ENCODE results near the gene TMEM164.
A peak's percentile ranks its signal among the peaks of the same experiment; 100 is the strongest.
"Not testable (repeated sequence)": the region's sequence is repeated elsewhere in the genome, so short reads cannot be mapped to it uniquely, and the experiment has no call there.

The TMEM164 gene

DNA sequence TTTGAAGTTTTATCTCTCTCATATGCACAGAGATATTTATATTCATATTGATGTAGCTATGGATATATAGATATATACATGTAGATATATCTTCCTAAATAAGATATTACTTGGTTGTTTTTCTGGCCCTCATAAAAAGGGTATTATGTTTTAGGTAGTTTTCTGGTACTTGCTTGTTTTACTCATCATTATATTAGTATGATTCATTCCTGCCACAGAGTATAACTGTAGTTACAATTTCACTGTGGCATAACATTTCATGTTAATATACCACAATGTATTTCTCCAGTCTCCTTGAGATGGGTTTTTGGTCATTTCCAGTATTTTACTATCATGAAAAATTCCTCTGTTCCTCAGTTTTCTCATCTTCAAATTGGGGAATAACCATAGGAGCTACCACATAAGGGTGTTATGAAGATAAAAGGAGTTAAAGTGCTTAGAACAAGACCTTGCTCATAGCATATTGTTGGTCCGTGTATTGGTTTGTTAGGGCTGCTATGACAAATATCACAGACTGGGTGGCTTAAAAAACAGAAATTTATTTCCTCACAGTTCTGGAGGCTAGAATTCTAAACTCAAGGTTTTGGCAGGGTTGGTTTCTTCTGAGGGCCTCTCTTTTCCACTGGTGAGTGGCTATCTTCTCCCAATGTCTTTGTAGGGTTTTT, 129.7 kb downstream of the TMEM164 start:
- no peak for DNase-seq (ENCODE audit: low read depth, low spot score)

DNA sequence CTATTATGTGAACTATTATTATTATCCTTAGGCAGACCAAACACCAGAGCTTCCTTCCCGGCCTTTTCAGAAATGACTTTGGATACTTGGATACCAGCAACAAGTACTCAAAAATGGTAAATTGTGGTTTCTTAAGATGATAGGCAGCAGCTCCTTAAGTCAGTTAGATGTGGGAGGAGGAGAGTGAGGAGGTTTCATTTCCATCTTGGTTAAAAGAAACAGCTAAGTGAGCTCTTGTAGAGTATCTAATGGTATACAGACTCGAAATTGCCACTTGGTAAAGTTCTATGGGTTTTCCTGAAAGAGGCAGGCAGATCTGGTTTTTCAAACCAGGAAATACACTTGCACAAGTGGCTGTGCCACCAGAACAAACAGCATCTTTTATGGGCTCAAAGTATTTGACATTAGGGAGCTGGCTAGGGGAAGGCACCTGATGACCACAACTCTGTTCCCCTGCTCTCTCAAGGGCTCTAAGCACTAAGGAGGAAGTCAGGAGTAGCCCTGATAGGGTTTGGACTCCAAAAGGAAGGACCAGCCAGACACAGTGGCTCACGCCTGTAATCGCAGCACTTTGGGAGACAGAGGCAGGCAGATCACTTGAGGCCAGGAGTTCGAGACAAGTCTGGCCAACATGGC, 130.9 kb downstream of the TMEM164 start:
- DNase-seq (ENCODE audit: low read depth, low spot score) = no peak

DNA sequence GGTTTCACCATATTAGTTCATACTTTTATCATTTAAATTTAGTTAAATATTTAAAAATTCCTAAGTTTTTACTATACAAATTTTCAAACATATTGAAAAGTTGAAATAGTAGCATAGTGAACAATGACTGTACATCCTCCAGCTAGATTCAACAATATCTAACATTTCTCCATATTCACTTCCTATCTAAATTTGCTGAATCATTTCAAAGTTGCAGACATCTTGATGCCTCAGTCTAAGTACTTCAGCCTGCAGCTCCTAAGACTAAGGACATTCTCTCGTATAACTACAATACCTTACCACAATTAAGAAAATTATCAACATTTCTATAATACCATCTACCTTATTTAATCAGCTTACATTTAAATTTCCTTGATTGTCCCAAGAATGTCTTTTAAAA, 132.7 kb downstream of the TMEM164 start:
- DNase-seq (ENCODE audit: low read depth, low spot score) = no peak

DNA sequence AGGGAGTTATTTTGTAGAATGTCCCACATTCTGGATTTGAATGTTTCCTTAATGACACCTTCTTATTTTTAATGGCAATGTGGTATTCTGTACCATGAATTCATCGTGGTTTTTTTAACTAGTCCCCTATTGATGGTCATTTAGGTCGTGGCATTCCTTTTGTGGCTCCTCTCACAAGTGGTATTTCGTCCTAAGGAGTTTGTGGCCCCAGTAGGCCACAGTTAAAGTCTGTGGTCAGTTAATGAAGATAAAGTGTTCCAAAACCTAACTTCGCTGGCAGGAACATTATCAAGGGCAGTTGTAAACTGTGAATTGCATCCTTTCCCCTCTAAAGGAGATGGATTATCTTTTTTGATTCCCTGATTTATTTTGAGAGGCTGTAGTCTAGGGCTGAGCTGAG, 133.2 kb downstream of the TMEM164 start:
- DNase-seq (ENCODE audit: low read depth, low spot score) = peak; percentile 50

DNA sequence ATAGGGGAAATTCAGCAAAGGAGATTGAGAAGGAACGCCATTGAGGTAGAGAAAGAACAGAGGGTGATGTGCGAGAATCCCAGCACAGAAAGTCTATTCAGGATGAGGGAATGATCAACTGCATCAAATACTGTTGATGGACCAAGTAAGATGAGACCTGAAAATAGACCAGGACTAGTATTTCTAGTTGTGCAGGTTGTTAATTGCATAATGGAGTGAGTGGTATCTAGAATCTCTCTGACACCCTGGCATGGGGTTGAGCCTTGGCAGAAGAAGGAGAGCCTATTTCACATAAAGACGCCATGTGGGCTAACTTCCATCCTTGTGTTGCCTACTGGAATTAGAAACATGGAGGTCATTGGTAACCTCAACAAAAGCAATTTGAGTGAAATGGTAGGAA, 135.6 kb downstream of the TMEM164 start:
- DNase-seq (ENCODE audit: low read depth, low spot score) = no peak

DNA sequence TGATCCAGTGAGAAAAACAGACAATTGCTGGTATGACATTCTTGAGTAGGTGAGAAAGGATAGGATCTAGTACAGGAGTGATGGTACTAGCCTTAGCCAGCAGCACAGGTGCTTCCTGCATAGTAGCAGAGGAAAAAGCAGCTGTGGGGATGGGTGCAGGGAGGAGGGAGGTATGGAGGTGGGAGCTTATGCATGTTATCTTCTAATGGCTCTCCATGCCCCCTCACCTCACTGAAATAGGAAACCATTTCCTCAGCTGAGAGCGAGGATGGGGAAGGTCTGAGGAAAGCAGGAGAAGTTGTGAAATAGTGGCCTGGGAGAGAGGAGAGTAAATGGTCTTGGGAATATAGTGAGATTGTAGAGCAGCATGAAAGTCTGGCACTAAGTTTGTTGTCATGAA, 136.3 kb downstream of the TMEM164 start:
- no peak for DNase-seq (ENCODE audit: low read depth, low spot score)

DNA sequence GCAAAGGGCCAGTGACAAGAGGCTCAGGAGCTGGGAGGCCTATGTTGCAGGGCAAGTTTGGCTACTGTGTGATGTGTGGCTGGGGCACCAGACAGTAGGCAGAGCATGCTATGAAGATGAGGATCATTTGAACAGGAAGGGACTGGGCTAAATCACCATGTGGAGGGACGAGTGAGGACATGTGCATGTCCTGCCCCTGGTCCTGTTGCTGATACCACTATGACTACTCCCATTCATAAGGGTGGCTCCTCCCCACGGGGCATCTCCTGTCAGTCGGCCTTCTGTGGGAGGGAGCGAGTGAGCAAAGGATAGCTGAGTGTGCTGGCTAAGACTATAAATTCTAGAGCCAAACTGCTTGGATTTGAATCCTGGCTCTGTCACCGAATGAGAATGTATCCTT, 139.2 kb downstream of the TMEM164 start:
- no peak for DNase-seq (ENCODE audit: low read depth, low spot score)

DNA sequence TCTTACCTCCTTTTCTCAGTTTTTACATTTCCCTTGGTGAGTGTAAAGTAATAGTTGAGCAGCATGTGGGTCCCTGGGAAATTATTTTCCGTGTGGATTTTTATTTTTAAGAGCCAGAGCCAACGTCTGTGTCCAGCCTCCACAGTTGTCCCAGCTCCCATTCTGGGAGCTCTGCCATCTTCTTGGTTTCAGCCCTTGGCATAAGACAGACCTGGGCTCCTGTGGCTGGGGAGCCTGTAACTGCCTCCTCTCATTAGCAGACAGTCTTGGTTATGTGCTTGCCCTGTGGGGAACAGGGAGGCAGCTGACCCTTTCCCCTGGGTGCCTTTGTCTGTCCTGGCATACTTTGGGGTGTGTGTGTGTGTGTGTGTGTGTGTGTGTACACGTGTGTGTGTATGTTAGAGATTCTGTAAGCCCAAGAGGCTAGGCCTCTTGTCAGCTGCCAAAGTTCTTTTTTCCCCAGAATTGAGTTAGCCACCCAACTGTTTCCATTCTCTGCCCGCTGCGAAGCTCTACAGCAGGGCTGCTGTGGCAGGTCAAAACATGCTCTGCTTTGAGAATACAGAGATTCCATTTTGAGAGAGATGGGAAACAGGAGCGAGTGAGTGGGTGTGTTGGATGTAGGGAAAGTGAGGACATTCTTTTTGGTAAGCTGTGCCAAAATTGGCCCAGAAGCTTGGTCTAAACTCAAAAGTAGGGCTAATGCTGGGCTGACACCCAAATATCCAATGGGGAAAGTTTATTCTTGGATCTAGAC, 140.7 kb downstream of the TMEM164 start:
- peak; percentile 46 for DNase-seq (ENCODE audit: low read depth, low spot score)

DNA sequence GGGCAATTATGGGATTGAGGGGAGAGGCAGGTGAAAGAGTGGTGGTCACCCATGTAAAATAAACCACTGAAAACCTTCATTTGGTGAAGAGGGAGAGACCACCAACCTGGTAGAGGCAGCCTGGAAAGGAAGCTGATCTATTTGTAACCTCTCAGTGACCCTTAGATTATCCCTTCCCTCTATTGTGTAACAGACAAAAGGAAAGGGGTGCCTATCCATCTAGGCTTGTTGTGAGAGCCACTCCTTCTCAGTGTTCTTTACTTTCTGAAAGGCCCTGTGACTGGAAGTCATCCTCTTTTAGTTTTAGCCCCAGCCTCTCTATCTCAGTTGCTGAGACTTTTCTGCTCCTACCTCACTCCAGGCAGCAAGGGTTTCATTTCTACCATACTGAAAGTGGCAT, 142.4 kb downstream of the TMEM164 start:
- no peak for DNase-seq (ENCODE audit: low read depth, low spot score)

DNA sequence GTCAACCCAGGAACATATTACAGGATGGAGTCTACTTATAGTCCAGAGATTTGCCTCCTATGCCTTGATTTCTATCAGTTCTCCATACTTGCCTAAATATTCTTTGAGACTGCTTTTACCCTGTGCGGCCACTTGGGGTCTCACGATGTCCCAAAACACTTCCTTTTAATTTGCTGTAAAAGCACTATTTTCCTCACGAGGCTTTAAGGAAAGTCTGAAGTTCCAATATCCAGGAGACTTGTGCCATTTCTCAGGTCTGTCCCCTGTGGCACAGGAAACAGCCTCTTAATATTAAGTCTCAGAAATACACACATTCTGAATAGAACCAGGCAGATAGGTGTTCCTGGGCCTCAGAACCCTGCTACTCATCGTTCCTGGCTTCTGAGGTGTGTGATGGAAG, 142.9 kb downstream of the TMEM164 start:
- peak; percentile 42 for DNase-seq (ENCODE audit: low read depth, low spot score)

DNA sequence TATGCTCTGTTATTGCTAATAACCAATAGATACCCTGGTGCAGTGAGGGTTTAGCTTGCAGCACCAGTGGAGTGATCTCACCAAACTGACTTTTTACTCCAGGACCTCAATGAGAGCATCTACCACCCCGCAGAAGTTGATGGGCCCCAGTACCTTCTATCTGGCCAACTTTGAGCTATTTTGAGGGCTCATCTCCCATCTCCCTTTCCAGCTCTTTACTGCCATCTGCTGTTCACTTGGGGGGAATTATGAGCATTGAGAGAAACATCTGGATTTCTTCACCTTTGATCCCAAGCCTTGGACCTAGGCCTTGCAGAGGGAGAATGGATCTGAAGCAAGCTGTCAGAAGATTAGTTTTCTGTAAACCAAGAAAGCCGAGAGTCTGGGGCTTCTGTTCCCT, 143.6 kb downstream of the TMEM164 start:
- peak; percentile 38 for DNase-seq (ENCODE audit: low read depth, low spot score)

DNA sequence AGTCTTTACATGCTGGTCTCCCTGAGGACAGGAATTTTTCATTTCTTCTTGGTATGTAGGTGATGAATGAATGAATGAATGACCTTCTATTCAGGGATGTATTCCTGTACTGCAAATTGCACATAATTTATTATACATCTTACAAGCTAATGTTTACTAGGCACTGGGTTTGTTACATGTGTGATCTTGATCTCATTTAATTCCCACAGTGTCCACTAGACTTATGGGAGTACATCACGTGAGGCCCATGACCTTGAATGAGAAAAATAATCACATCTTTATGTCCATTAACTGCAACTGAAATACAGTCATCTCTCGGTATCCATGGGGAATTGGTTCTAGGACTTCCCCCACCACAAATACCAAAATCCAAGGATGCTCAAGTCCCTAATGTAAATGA, 150.3 kb downstream of the TMEM164 start:
- no peak for DNase-seq (ENCODE audit: low read depth, low spot score)

DNA sequence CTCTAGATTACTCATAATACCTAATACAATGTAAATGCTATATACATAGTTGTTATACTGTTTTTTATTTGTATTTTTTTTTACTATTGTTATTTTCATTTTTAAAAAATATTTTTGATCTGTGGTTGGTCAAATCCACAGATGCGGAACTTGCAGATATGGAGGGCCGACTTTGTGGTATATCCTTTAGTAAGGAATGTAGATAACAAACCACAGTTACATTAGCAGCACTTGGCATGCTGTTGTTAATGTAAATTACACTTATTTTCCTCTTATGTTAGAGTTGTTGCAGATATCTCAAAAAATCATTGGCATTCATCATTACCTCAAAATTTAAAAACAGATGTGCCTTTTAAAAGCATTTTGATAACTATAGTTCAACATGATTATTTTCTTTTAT, 151.0 kb downstream of the TMEM164 start:
- DNase-seq (ENCODE audit: low read depth, low spot score) = no peak

DNA sequence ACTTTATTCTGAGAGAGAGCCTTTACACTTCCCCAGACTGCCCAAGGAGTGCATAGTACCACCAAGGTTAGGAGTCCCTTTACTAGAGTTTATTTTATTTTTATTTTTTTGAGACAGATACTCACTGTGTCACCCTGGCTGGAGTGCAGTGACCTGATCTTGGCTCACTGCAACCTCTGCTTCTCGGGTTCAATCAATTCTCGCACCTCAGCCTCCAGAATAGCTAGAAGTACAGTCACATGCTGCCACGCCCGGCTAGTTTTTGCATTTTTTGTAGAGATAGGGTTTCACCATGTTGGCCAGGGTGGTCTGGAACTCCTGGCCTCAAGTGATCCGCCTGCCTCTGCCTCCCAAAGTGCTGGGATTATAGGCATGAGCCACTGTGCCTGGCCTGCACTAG, 151.4 kb downstream of the TMEM164 start:
- DNase-seq (ENCODE audit: low read depth, low spot score) = not testable (repeated sequence)

DNA sequence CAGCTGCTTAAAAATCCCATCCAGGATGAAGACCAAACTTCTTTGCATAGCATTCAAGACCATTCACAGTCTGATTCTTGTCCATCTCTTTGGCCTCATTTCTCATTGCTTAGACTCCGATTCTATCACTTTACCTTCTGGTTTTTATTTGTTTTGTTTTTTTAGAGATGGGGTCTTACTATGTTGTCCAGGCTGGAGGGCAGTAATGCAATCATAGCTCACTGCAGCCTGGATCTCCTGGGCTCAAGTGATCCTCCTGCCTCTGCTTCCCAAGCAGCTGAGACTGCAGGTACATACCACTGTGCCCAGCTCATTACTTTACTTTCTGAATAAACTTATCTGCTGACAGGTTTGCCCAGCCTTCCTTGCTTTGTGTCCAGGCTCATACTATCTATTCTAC, 152.8 kb downstream of the TMEM164 start:
- no peak for DNase-seq (ENCODE audit: low read depth, low spot score)

DNA sequence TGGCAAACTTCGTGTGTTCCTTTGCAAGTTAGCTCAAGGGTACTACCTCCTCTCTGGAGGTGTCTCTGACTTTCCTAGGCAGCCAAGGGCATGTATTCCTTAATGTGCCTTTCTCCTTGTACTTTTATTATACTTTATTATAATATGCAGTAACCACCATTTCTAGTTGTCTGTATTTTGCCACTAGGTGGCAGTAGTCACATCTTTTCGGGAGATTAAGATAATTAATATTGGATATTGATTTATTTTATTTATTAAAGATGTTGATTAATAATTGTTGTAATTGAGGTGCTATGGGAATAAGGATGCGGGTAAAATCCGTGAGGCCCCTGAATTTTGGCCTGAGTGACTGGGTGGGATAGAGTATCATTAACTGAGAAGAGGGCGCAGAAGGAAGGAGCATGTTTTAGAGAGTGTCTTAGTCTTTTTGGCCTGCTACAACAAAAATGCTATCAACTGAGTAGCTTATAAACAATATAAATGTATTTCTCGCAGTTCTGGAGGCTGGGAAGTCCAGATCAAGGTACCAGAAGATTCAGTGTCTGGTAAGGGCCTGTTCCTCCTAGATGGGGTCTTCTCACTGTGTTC, 153.3 kb downstream of the TMEM164 start:
- no peak for DNase-seq (ENCODE audit: low read depth, low spot score)

DNA sequence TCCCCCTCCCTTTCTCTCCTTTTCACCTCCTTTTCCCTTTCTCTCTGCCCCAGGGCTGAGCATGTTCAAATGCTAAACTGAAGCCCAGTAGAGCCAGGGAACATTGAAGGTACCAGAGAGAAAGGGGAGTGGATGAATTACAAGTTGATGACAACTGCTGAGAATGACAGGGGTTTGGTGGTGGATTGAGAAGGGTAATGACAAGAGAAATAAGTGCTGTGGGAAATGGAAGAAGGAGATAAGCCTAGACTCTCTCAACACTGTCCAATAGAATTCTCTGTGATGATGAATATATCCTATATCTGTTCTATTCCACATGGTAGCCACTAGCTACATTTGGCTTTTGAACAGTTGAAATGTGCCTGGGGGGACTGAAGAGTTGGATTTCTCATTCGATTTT, 154.5 kb downstream of the TMEM164 start:
- DNase-seq (ENCODE audit: low read depth, low spot score) = no peak

DNA sequence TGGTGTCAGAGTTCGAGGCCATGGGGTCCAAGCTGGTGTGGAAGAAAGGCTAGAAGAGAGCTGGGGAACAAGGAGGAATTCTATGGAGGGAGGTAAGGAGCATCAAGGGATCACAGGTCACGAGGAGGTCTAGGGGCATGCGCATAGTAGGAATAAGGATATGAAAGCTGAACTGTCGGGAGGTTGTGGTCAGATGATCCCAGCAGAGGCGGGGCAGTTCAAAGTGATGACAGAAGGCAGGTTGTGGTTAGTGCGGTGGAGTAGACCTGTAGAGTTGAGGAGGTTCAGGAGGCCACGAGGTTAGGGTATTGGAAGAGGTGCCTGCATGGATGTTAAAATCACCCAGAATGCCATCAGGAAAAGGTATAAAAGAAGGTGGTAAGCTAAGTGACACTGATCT, 156.3 kb downstream of the TMEM164 start:
- DNase-seq (ENCODE audit: low read depth, low spot score) = no peak

DNA sequence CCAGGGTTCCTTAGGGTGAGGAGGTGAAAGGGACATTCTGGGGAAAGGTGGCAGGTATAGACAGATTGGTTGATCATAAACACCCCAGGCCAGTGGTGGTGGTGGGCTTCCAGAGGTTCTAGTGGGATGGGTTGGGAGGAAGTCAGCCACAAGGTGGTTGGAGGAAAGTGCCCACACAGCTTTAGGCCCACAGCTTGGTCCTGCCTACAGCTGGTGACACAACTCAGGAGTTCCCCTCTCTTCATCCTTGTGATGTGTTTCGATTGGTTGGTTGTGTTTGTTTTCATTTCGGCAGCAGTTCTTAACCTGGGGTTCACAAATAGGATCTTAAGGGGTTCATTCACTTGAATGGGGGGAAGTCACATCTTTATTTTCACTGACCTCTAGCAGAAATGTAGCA, 157.0 kb downstream of the TMEM164 start:
- no peak for DNase-seq (ENCODE audit: low read depth, low spot score)

DNA sequence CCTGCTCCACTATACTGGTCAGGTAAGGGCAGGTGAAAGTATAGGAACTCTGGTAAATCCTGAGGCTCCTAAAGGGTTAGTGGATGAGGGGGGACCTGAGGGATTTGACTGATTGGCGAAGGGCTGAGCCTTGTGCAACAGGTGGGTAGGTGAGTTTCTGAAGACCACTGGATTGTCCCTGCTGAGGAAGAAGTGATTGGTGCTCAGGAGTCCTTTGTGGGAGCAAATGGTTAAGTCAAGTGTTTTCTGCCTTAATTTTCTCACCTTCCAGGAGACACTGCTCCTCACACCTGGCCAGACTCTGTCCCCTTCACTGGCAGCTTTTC, 158.4 kb downstream of the TMEM164 start:
- no peak for DNase-seq (ENCODE audit: low read depth, low spot score)

DNA sequence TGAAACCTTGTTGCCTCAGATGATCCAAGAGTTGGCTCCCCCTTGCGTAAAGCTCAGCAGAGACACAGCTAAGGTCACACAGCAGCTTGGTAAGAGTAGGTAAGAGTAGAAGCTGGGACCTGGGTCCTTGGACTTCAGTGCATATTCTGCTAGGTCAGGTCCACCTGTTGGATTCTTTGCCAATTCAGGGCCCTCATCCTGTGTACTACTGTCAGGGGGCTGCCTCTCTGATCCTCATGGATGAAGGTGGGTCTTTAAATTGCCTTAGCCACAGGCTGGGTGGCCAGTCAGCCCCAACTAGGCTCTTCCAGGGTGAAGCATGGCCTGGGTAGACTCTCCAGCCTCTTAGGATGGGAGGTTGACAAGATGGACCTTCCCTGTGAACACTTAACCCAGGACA, 159.2 kb downstream of the TMEM164 start:
- no peak for DNase-seq (ENCODE audit: low read depth, low spot score)

DNA sequence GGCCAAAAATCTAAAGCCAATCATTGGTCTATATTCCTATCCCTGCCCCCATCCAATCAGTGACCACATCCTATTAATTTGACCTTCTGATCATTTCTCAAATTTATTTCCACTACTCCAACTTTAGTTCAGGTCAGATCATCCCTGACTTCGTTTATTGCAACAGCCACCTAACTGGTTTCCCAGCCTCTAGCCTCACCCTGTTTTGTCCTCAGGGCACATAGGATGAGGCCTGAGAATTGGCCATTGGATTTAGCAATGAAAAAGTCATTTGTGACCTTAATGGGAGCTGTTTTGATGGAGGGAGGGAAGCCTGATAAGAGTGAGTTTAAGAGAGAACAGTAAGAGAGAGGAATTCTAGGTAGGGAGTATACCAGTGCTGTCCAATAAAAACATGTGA, 160.0 kb downstream of the TMEM164 start:
- DNase-seq (ENCODE audit: low read depth, low spot score) = no peak

DNA sequence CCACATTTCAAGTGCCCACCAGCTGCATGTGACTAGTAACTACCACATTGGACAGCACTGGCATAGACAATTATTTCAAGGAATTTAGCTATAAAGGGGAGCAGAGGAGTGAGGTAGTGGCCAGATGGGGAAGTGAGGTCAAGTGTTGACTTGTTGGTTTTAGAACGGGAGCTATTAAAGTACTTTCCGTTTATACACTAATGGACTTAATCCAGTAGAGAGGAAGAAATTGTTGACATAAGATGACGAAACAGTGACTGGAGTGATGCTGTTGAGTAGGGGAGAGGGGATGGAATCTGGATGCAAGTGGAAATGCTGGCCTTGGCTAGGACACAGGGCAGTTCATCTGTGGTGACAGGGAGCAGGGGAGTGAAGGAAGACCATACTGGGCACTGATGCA, 160.6 kb downstream of the TMEM164 start:
- no peak for DNase-seq (ENCODE audit: low read depth, low spot score)
